Measurements from ENCODE around the gene SLC12A3.
"Not testable (repeated sequence)": the region's sequence is repeated elsewhere in the genome, so short reads cannot be mapped to it uniquely, and the experiment has no call there.

SLC12A3 gene

GRCh38 chr16:56868175-56868574, 3.2 kb downstream of the SLC12A3 start:
- no peak for DNase-seq (ENCODE audit: low read depth)
- no peak for TF ChIP-seq CTCF (IDR thresholded peaks at IDR 0.05; ENCODE audit: low read depth, low read length, missing control alignments)
- H3K4me3 ChIP-seq (ENCODE audit: low read depth, low read length): no peak overlapping the region

- H3K4me3 ChIP-seq (ENCODE audit: low read depth, low read length); DNase-seq (ENCODE audit: low read depth): not testable (repeated sequence)
These were observed 3.8 kb downstream of the SLC12A3 start for GRCh38 chr16:56868766-56869165.

- peak; percentile 37 for DNase-seq (ENCODE audit: low read depth)
- peak; percentile 70 for TF ChIP-seq CTCF (IDR thresholded peaks at IDR 0.05; ENCODE audit: low read depth, low read length, missing control alignments)
- H3K4me3 ChIP-seq (ENCODE audit: low read depth, low read length): peak overlapping the region; percentile 7
These were observed 4.7 kb downstream of the SLC12A3 start for GRCh38 chr16:56869513-56870275.

GRCh38 chr16:56870276-56870888, 5.4 kb downstream of the SLC12A3 start:
- TF ChIP-seq CTCF (IDR thresholded peaks at IDR 0.05; ENCODE audit: low read depth, low read length, missing control alignments): no peak
- H3K4me3 ChIP-seq (ENCODE audit: low read depth, low read length): peak overlapping the region; percentile 7
- DNase-seq (ENCODE audit: low read depth): no peak

GRCh38 chr16:56871172-56871593, 6.2 kb downstream of the SLC12A3 start:
- no peak for TF ChIP-seq CTCF (IDR thresholded peaks at IDR 0.05; ENCODE audit: low read depth, low read length, missing control alignments)
- H3K4me3 ChIP-seq (ENCODE audit: low read depth, low read length): no peak overlapping the region
- no peak for DNase-seq (ENCODE audit: low read depth)

GRCh38 chr16:56872863-56873391, 7.9 kb downstream of the SLC12A3 start:
- no peak overlapping the region for H3K4me3 ChIP-seq (ENCODE audit: low read depth, low read length)
- no peak for DNase-seq (ENCODE audit: low read depth)
- no peak for TF ChIP-seq CTCF (IDR thresholded peaks at IDR 0.05; ENCODE audit: low read depth, low read length, missing control alignments)

- no peak for DNase-seq (ENCODE audit: low read depth)
- no peak for TF ChIP-seq CTCF (IDR thresholded peaks at IDR 0.05; ENCODE audit: low read depth, low read length, missing control alignments)
These were observed 9.8 kb downstream of the SLC12A3 start for GRCh38 chr16:56874800-56875199.

More at GRCh38 chr16:56874800-56875199, 9.8 kb downstream of the SLC12A3 start:
- no peak overlapping the region for H3K4me3 ChIP-seq (ENCODE audit: low read depth, low read length)
